Ovary (tissue), 3 donors: ENCODE data around the gene AIG1.

ENCODE experiments used
- CTCF ChIP-seq, 3 donors: fragments of 450-650 bp in 2 of 3; fragments of 200-600 bp in 1 of 3; IDR thresholded peaks; one replicate each; pipeline versions ENCODE4 v1.5.1 to v1.8.0; 2016 to 2022; ENCODE audit warnings: antibody characterized with exemption in 3 of 3, mild to moderate bottlenecking in 1 of 3
- EP300 ChIP-seq: sonication (generic); formaldehyde crosslinking; IDR thresholded peaks from one replicate; pipeline ENCODE4 v1.6.1; 2017; ENCODE audit warnings: antibody characterized with exemption
- POLR2A ChIP-seq: fragments of 450-650 bp; IDR thresholded peaks from one replicate; pipeline ENCODE4 v1.6.1; 2017; ENCODE audit warnings: antibody characterized with exemption, mild to moderate bottlenecking, moderate library complexity
- donor health status: DM: no; HTN: no; CAD: no.

GRCh38 chr6:143179901-143180612, 119.4 kb downstream of the AIG1 start:
- TF ChIP-seq CTCF (IDR thresholded peaks at IDR 0.05), result no peak
- TF ChIP-seq POLR2A, result no peak
- no peak for TF ChIP-seq EP300
